ENCODE data around the gene LRMDA.

The LRMDA gene

GRCh38 chr10:75596930-75597620 lies 165.7 kb downstream of the LRMDA start:
- TF ChIP-seq, protein P1, sequence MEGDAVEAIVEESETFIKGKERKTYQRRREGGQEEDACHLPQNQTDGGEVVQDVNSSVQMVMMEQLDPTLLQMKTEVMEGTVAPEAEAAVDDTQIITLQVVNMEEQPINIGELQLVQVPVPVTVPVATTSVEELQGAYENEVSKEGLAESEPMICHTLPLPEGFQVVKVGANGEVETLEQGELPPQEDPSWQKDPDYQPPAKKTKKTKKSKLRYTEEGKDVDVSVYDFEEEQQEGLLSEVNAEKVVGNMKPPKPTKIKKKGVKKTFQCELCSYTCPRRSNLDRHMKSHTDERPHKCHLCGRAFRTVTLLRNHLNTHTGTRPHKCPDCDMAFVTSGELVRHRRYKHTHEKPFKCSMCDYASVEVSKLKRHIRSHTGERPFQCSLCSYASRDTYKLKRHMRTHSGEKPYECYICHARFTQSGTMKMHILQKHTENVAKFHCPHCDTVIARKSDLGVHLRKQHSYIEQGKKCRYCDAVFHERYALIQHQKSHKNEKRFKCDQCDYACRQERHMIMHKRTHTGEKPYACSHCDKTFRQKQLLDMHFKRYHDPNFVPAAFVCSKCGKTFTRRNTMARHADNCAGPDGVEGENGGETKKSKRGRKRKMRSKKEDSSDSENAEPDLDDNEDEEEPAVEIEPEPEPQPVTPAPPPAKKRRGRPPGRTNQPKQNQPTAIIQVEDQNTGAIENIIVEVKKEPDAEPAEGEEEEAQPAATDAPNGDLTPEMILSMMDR (IDR thresholded peaks at IDR 0.05), result no peak

DNA sequence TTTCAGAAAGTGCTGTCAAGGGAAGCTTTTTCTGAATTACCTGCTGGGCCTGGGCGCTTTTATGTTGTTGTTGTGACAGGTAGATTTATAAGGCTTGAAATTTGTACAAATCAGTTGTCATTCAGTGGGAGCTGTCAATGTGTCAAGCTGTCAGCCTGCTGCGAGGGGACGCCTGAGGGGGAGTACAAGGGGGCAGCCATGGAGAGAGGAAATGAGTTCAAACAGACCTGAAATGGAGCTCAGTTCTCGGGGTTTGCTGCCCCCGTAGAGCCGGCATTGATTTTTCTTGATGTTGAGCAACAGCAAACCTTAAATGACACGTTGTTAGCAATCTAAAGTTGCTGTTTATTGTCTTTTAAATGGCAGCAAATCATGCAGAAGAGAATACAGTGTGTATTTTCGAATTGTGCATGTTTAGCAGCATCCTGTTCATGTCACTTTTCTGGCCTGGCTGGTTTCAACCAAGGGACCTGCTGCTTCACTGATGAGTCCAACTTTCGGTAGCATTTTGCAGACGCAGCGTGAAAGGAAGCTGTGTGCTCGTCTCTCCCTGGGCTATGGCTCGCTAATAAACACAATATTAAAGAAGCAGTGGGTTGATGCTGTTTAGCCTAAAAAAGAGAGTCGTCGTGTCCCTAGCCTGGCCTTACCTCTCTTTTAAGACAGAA lies 166.5 kb downstream of the LRMDA start:
- TF ChIP-seq, protein P1 (IDR thresholded peaks at IDR 0.05), result no peak

DNA sequence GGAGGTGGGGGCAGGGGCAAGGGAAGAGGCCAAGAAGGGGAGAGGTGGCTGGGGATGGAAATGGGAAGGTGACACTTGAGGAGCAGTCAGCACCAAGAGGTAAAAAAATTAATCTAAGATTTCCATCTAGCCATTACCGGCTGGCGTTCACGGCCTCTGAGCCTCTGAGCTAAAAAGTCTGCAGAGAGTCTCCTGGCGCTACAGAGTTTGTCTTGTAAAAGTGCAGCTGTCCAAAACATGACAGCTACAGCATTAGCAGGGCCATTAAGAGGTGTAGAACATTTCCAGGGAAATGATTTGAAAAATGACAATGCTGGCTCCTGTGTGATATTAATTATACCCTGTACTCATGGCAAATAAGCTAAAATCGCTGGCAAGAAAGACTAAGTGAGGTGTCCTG lies 167.6 kb downstream of the LRMDA start:
- TF ChIP-seq, protein P1 (IDR thresholded peaks at IDR 0.05), result no peak

DNA sequence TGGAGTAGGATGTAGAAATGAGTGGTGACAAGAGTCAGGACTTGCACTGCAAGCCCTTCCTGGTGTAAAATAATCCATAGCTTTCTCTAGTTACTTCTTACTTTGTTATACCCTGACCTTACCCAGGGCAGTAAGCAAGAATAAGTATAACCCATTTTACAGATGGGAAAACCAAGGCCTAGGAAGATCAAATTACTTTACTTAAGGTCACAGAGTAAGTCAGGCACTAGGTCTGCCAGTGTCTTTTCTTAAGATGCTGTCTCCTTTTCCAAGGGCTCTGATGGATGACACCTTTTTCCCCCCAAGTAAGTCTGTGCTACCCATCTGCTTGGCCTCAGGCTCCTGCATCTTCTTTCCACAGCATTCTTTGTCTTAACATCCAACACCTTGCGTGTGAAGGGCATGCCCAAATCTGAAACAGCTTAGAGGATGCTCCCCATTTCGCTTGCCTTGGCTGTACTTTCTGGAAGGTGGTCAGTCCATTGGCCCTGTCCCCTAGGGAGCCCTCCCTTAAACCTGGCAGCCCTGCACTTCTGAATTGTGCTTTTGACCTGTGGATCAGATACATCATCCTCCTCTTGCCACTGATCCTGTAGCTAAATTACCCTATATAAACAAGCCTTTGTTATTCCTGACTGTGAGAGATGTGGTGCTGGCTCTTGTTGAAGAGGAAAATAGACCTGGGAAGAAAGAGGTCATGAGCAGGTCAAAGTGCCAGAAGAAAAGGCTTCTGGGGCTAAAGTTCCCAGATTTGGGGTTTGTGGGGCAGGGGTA lies 168.6 kb downstream of the LRMDA start:
- TF ChIP-seq, protein P1 (IDR thresholded peaks at IDR 0.05), result no peak

DNA sequence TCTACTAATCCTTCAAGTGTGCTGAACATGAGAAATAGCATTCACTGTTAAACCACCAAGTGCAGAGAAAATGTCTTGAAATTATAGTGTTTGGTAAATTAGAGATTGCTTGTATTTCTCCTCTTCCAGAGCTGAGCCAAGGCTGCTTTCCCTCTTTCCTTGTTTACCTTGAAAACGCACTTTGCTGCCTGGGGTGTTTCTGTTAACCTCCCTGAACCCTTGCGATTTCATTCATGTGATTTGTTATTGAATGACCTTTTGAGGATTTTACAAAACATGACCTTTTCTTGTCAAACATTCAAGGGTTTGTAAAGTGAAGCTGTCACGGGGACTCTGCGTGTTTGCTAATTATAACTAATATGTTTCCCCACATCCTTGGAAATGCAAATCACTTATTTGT lies 169.4 kb downstream of the LRMDA start:
- TF ChIP-seq, protein P1 (IDR thresholded peaks at IDR 0.05), result no peak

DNA sequence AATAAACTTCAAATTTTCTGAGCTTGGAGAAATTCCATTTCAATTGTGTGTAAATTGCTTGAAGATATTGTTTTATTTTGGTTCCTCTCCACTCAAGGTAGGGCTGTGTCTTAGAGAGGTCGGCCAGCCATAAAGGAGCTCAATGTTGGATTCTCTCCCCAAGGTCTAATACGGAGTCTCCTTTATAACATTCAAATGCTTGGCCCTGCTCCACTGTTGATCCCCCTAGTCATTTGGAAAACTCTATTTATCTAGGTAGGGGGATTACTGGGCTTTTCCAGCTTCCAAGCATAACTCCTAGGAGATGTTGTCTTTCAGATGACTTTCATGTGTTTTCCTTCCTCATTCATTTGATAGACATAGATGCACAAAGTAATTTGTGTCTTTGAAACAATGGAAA lies 170.9 kb downstream of the LRMDA start:
- TF ChIP-seq, protein P1 (IDR thresholded peaks at IDR 0.05), result no peak

GRCh38 chr10:75605096-75605495 lies 173.7 kb downstream of the LRMDA start:
- TF ChIP-seq, protein P1 (IDR thresholded peaks at IDR 0.05), result no peak
